GM15510 (cell line): ENCODE measurements around the gene SRCAP.

ENCODE experiments used
- POLR2A ChIP-seq: IDR thresholded peaks from 3 replicates; pipeline ENCODE4 v1.6.1; 2011; ENCODE audit warnings: borderline replicate concordance; ENCODE audit not compliant: insufficient read length; ENCODE audit errors: extremely low read depth

The SRCAP gene

GRCh38 chr16:30728899-30729672, 30.1 kb downstream of the SRCAP start:
- no peak for TF ChIP-seq POLR2A

DNA sequence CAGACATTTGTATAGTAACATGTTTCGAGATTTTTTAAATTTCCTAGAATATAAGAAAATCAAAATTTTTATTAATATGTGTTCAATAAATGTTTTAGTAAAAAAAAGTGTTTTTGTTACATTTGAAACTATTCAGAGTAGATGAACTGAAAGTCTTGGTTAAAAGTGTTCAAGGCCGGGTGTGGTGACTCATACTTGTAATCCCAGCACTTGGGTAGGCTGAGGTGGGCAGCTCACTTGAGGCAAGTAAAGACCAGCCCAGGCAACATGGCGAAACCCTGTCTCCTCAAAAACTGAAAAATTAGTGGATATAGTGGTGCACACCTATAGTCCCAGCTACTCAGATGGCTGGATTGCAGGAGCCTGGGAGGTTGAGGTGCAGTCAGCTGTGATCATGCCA, 32.4 kb downstream of the SRCAP start:
- no peak for TF ChIP-seq POLR2A

- no peak for TF ChIP-seq POLR2A
Observed at GRCh38 chr16:30736995-30737793, 38.2 kb downstream of the SRCAP start.

DNA sequence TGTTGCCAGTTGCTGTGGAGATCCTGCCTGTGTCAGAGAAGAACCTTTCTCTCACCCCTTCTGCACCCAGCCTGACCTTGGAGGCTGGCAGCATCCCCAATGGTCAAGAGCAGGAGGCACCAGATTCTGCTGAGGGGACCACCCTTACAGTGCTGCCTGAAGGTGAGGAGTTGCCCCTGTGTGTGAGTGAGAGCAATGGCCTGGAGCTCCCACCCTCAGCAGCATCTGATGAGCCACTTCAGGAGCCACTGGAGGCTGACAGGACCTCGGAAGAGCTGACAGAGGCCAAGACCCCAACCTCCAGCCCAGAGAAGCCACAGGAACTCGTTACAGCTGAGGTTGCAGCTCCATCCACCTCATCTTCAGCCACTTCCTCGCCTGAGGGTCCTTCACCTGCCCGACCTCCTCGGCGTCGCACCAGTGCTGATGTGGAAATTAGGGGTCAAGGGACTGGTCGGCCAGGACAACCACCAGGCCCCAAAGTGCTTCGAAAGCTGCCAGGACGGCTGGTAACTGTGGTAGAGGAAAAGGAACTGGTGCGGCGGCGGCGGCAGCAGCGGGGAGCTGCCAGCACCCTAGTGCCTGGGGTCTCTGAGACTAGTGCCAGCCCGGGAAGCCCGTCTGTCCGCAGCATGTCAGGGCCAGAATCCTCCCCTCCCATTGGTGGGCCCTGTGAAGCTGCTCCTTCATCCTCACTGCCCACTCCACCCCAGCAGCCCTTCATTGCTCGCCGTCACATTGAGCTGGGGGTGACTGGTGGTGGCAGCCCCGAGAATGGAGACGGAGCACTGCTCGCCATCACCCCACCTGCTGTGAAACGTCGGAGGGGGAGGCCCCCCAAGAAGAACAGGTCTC, 39.0 kb downstream of the SRCAP start:
- TF ChIP-seq POLR2A, result no peak

DNA sequence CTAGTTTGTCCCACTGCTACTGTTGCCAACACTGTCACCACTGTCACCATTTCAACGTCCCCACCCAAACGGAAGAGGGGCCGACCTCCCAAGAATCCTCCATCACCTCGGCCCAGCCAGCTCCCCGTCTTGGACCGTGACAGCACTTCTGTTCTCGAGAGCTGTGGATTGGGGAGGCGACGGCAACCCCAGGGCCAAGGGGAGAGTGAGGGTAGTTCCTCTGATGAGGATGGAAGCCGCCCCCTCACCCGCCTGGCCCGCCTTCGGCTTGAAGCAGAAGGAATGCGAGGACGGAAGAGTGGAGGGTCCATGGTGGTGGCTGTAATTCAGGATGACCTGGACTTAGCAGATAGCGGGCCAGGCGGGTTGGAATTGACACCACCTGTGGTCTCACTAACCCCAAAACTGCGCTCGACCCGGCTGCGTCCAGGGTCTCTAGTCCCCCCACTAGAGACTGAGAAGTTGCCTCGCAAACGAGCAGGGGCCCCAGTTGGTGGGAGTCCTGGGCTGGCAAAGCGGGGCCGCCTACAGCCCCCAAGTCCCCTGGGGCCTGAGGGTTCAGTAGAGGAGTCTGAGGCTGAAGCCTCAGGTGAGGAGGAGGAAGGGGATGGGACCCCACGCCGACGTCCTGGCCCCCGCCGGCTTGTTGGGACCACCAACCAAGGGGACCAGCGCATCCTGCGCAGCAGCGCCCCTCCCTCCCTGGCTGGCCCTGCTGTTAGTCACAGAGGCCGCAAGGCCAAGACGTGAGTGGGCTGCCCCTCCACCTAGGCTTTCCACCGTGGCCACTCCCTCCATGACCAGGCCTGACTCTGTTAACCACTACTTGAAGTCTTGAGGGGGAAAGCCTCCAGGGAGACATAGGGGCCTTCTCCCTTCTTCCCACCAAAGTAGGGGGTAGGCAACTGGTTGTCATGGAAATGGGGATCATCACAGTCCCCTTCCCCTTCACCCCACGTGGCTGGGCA, 40.3 kb downstream of the SRCAP start:
- no peak for TF ChIP-seq POLR2A

DNA sequence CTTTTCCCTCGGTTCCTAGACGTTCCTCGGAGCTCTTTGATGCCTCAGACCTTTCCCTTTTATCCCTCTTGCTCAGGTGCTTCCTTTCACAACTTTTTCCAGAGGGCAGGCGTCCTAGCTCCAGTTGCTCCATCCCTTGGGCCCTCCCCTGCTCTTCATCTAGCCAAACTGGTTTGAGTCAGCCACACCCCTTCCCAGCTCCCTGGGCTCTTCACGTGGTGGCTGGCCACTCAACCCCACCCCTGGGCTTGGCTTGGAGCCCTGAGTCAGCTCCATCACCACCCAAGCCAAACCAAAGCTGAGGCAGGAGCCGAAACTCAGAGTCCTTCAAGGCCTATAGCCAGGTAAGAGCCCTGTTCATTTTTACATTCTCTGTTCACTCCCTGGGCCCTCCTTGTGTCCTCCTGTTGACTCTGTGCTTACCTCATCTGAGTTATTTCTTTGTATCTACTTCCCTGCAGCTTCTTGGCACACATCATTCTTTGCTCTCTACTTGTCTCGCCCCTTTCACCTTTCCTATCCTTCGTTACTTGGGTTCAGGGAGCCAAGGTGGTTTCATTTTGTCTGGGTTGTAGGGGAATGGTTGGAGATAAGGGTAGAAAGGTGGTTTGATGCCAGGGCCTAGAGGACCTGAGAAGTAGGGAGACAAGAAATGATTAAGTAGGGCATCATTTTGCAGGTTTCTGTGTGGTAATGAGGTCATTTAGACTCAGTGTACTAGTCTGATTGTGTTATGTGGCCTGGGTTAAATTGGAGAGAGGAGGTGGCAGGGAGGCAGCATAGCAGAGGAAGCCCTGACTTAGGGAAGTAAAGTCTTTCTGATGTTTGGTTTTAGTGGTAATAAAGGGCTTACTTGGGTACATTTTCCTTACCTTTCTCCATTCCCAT, 41.6 kb downstream of the SRCAP start:
- no peak for TF ChIP-seq POLR2A

DNA sequence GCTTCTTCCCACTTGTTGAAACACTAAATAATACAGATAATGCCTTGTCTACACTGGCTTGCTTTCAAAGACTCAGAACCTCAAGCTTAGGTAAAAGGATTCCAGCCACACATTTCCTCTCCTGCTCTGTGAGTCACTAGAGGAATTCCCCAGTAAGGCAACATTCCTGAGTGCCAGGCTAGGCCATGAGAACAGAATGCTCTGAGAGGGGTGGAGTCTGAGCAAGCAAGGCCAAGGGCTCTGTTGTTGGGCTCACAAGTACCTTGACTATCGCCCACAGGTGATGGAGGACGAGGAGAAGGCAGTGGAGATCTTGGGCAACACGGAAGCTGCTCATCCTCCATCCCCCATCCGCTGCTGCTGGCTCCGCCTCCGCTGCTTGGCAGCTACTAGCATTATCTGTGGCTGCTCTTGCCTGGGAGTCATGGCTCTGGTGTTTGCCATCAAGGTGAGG, 42.5 kb downstream of the SRCAP start:
- no peak for TF ChIP-seq POLR2A

DNA sequence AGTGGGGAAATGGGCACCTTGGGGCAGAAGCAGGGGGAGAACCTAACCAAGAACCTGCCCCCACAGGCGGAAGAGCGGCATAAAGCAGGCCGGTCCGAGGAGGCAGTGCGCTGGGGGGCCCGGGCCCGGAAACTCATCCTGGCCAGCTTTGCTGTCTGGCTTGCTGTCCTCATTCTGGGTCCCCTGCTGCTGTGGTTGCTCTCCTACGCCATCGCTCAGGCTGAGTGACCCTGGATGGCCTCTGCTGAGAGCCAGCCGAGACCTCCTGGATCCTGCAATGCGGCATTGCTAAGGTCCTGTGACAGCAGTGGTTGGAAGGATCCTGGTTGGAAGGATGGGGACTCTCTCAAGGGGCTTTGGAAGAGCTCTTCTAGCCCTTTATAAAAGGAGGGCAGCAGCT, 44.7 kb downstream of the SRCAP start:
- no peak for TF ChIP-seq POLR2A

DNA sequence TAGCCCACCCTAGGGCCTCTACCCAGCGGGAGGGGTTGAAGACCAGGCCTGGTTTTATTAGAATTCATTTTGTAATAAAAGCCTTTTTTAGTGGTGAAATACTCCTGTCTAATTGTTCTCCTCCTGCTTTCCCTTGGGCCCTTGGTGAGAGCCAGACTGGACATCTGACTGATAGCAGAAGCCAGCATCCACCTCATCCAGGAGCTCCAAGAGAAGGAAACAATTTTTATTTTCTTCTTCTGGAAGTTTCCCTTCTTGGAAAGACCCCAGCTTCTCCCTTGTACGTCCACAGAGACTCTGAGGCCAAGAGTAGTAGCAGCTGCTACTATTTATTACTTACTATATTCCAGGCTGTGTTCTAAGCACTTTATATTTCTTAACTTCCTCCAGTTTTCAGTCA, 45.2 kb downstream of the SRCAP start:
- no peak for TF ChIP-seq POLR2A

- no peak for TF ChIP-seq POLR2A
Observed at GRCh38 chr16:30745082-30745481, 46.1 kb downstream of the SRCAP start.

GRCh38 chr16:30746638-30747175, 47.7 kb downstream of the SRCAP start:
- no peak for TF ChIP-seq POLR2A

DNA sequence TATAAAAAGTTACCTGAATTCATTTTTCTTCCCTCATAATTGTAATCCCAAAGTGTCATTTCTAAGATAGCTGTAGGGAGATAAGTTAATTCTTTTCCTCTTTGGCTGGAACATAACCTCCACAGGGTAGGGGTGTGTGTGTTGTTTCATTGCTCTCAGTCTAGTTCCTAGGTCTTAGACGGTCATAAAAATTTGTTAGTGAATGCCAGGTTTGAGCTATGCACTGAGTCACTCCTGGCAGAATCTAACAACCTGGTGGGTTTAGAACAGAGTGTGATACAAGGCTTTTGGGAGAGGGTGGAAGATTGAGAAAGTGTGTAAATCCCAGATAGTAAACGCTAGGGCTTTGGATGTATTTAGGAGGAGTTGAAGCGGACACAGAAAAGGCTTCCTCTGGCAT, 48.4 kb downstream of the SRCAP start:
- TF ChIP-seq POLR2A, result no peak
